Activated T-cell treated with anti-CD3 and anti-CD28 coated beads, Interleukin-2, amount 50 U/mL, for 48 hours (primary cell): ENCODE results near the gene RGMB.

Experiments used
- DNase-seq, 2 experiments: peaks; one replicate each; pipeline ENCODE4 v3.0.0-alpha.2; 2020

Gene RGMB

GRCh38 chr5:98787131-98787719 is 13.8 kb downstream of the RGMB start:
- no peak for DNase-seq

DNA sequence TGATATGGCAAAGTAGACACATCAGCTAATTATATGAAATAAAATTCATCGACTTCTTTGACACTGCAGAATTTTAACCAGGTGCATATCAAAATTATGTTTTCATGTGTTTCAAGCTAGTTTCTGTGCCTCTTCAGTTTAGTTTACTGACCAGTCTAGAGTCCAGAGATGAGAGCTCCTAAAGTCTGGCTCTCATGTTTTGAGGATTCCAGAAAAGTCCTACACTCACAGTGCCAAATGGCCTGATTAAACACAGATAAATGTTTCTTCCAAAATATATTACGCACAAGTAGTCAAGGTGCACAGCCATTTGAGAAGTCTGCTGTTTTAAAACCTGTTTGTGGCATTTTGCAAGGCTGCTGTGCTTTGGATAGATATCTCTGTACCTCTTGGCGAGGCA is 15.6 kb downstream of the RGMB start:
- no peak for DNase-seq

- no peak for DNase-seq
Measured at GRCh38 chr5:98791001-98791519, 17.6 kb downstream of the RGMB start.

DNA sequence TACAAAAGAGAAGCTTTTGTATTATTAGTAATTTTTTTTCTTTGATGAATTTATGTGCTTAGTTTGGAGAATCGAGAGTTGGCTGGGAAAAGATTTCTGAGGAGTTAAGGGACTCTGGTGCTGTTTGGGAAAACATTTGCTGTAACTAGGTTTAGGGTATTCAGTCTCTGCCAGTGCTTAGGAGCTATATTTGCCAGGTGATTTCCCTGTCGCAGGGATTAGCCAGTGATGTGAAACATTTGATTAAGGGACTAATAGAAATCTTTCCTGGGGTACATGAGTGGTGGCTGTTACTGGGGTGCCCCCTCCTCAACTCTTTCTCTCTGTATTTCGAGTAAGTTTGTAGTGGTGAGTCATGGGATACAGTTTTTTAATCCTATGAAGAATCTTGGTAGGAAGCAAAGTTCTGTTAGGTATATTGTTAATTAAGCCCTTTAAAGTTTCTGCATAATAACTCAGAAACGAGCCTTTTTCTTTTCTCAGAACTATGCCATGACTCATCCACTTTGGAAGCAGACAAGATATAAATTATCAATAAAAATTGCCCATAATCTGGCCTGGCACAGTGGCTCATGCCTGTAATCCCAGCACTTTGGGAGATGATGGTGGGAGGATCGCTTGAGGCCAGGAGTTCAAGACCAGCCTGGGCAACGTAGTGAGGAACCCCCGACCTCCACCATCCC is 18.6 kb downstream of the RGMB start:
- no peak for DNase-seq

- DNase-seq: no peak
Measured at GRCh38 chr5:98793223-98793622, 19.8 kb downstream of the RGMB start.

DNA sequence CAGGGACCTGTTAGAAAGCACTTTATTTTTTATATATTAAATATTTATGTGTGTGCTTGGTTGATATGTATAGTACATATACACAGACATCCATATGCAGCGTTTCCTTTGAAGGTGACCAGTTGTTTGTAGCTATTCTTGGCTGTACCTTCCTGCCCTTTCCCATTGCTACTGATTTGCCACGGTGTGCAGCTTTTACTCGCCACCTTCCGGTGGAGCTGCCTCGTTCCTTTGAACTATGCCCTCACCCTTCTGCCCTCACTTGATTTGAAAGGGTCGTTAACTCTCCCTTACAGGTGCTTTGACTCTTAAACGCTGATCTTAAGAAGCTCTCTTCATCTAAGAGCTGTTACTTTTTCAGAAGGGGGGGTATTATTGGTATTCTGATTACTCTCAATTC is 20.5 kb downstream of the RGMB start:
- DNase-seq: no peak

DNA sequence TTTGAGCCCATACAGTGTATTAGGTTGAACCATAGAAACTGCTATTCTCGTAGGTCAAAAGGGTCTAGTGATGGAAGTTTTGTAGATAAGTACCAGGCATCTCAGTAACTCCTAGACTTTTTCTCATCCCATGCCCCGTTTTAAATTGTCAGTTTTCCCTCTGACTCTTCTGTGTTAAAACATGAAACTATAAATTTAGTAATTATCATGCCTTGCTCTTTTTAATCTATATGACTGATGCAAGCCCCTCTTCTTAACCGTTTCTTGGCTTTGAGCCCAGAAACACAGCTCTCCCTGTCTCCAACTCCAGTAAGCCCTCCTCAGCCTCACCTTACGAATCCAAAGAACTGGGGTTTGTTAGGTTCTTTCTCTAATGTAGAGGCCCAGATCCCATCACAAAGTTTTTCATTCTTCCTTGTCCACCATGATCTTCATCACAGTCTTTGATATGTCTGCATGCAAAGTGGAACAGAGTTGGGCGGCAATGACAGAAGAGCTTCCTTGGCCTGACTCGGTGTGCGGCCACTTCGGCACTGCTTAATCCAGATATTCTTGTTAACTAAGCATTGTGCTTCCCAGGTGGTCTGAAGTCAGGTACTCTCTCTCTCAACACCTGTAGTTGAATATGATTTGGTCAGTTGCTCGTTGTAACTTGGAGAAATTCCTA is 21.1 kb downstream of the RGMB start:
- DNase-seq: no peak

GRCh38 chr5:98795243-98795642 is 21.8 kb downstream of the RGMB start:
- DNase-seq: no peak

DNA sequence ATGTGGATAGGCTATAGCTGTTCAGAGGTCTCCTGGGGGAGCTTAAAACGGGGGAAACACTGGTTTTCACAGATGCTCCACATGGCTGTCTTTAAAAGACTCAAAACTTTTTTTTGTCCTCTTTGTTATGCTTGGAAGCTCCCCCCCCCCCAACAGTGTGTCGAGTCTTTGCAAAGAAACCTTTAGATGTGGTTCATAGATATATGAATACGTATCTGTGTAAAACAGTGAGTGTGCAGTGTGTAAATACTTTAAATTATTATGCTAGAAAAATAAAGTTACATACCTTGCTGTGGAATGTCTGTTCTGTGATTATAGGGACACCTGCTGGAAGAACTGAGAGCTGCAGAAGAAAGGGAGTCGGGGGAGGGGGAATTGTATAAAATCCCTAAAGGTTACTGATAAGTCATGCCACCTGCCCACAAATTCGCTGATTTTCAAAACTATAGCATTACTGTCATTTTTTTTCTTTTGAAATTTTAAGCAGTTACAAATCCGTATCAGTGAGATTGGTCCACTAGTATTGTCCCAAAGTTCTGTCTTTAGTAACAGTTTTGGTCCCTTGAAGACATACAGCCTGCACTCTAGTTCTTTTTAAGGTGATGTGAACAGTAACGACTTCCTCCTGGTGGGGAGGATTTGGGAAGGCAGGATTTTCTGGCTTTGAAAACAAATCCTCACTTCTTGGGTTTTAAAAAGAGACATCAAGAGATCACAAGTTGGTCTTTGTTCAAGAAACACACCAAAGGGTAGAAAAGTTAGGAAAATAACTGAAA is 22.9 kb downstream of the RGMB start:
- DNase-seq: peak; percentile 58 to 60

GRCh38 chr5:98798371-98798770 is 24.9 kb downstream of the RGMB start:
- no peak for DNase-seq

DNA sequence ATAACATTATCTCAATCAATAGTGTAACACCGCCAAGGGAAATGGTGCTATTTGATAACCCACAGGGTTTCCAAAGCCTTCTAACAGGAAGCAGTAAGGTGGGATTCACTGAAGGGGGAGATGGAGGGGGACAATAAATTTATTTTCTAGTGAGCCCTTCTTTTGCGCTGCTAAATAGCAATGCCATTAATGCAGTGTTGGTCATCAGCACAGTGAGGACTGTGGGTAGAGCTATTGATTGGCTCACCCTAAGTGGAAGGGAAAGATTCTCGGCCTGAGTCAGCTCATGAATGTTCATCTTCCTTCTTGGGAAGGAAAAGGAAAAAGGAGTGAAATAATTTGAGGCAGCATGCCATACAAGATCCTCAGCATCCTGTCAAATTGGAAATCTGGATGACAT is 25.4 kb downstream of the RGMB start:
- DNase-seq: no peak

DNA sequence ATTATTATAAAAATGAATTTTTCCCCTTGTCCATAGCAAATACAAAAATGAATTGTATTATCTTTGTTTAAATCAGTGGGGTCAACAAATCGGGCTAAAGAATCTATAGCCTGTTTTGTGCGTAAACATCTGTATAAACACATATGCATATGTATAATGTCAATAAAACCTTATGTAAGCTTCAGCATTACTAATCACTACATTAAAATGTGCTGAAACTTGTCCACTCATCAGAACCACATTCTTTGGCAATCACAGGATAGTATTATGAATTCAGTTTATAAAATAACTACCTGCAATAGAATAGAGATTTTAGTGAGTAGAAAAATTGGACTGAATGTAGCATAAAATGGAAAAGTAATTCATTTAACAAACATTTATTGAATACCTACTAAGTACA is 30.6 kb downstream of the RGMB start:
- no peak for DNase-seq

DNA sequence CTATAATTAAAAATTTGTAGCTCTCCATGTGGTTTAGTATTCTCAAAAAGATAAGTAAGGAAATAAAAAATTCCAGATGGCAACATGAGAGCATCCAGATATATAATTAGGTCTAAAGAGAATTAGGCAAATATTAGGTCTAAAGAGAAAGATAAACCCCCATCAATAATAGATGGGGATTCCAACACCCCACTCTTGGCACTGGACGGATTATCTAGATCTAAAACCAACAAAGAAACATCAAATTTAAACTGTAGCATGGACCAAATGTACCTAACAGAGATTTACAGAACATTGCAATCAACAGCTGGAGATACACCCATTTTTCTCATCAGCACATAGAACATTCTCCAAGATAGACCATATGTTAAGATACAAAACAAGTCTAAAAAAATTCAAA is 31.6 kb downstream of the RGMB start:
- DNase-seq: no peak

DNA sequence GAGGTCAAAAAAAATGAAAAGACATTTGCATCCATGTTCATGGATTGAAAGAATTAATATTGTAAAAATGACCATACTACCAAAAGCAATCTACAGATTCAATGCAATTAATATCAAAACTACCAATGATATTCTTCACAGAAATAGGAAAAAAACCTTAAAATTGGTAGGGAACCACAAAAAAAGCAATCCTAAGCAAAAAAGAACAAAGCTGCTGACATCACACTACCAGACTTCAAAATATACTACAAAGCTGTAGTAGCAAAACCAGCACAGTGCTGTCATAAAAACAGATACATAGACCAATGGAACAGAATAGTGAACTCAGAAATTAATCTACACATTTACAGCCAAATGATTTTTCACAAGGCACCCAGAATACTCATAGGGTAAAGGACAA is 34.3 kb downstream of the RGMB start:
- DNase-seq: no peak

DNA sequence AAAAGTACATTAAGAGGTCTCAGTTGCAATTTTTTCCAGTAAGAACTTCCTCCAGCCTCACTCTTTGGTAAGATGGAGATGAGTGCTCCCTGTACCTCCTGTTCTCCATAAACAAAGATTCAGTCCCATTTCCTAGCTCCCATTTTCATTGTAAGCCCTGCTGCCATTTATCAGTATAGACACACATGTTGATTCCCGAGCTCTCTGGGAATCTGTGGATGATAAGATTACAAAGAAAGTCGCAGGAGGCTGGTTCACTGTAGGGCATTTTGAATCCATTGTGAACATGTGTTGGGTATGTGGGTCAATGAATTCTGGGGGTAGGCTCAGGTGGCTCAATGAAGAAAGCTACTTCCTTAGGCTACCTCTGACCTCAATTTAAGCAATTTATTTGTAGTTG is 36.7 kb downstream of the RGMB start:
- no peak for DNase-seq

DNA sequence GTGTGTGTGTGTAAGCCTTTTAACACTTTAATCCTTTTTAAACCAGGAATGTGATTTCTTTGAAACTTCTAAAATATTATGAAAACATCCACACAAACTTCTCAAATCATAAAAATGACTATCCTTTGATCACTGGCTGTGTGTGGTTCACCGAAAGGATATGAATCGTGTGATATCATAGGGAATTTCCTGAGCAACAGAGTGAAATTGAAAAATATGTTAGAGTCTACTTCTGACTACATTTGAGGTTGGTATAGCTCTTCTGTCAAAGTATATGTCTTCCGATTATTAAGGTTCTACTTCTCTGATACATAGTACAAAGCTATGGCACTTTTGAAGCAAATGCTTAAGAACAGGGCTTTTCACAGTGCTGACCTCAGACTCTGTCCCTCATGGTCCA is 40.3 kb downstream of the RGMB start:
- no peak for DNase-seq

GRCh38 chr5:98816582-98817222 is 43.2 kb downstream of the RGMB start:
- no peak for DNase-seq

- no peak for DNase-seq
Measured at GRCh38 chr5:98825582-98826375, 52.3 kb downstream of the RGMB start.

DNA sequence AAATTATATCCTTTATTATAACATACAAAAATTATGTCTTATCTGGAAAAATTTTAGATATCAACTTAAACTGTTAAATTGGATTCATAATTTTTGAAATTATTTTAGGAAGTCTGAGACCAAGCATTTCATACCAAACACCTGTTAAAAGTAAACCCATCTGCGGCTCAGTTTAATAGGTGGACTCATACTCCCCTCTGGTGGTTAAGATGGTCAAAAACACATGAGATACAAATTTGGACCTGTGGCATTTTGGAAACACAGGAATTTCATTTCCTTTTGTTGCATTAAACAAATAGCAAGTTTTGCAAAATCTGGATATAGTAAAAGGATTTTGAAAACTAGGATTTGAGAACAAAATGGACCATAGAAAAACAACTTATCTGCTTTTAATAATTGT is 53.7 kb downstream of the RGMB start:
- DNase-seq: no peak

GRCh38 chr5:98827588-98828284 is 54.3 kb downstream of the RGMB start:
- no peak for DNase-seq

DNA sequence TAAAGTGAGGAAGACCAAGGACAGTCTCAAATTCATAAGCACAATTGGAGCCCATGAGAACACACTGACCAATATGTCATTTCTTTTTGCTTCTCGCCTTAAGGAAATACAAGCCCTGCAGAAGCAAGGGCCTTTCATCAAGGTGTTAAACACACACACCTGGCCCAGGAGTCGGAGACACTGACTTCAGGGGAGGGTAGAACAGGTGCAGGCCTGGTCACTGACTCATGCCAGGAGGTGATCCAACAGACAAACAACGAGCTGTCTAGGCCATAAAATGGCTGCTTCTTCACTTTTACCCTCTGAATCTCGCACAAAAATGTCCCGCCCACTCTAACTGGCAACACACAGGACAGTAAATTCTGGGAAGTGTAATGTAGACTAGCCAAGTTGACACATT is 62.7 kb downstream of the RGMB start:
- DNase-seq: no peak
